ENCODE data around the gene RAP1GAP. TPM values are rescaled to one million over a fixed set of nuclear protein-coding genes. Genes with fewer than 3 reads are reported as not detected.

Gene RAP1GAP
- total and polyA plus RNA-seq, 2 experiments from 2014 or later = 0.41 to 0.97 TPM

DNA sequence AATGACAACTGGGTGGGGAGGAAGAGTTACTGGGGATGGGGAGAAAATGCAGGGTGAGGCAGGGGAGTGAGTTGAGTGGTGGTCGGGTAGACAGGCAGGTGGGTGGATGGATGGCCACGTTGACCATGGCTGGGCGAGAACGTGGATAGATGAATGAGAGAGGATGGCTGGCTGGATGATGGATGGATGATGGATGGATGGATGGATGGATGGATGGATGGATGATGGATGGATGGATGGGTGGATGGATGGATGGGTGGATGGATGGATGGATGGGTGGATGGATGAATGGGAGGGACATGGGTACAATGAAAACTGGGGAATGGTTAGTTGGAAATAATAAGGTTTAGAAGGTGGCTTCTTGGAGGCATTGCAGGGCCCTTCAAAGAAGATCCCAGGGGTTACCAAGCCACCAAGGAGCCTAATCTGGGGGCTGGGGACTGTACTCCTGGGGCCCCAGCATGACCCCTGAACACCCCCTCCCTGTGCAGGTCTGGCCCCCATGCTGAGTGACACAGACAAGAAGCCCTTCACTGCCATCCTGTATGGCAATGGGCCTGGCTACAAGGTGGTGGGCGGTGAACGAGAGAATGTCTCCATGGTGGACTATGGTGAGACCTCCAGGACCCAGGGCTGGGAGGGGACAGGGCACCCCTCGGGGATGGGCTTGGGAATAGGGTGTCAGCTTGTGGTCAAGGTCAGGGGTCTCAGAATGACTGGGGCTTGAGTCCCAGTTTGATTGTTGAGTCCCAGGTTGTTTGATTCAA, 92.9 kb downstream of the RAP1GAP start:
- TF ChIP-seq EZH2phosphoT487 (IDR thresholded peaks at IDR 0.05; ENCODE audit: insufficient read depth, low read depth) (no peak), EZH2 (IDR thresholded peaks at IDR 0.05; ENCODE audit: insufficient read depth, poor library complexity, severe bottlenecking) (no peak)

DNA sequence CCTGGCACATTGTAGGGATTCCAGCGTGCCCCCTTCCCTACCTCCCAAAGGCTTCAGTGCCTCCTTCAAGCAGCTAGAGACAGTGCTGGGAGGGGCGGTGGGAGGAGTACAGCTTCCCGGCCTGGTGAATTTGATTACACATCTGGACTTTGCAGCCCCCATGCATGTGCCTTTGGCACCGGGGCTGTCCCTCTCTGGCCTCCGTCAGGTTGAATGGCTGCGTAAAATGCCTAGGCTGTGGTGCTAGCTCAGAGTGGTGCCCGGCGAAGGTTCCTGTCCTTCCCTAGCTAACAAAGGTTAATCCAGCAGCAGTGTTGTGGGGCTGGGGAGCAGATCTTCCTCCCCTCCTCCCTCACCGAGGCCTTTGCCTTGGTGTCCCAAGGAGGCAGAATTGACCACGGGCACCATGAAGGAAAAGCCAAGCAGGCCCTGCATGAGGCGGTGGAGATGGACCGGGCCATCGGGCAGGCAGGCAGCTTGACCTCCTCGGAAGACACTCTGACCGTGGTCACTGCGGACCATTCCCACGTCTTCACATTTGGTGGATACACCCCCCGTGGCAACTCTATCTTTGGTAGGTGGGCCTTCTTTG, 93.7 kb downstream of the RAP1GAP start:
- H3K4me2 ChIP-seq (ENCODE audit: unreplicated experiment) = no peak overlapping the region
- no peaks in the 10 kb centered on the region for H3K27me3 ChIP-seq (replicated peaks; ENCODE audit: insufficient read depth)
- no peak overlapping the region for H3K9ac ChIP-seq
- no peak for TF ChIP-seq EZH2 (IDR thresholded peaks at IDR 0.05; ENCODE audit: insufficient read depth, poor library complexity, severe bottlenecking)
- TF ChIP-seq EZH2phosphoT487 (IDR thresholded peaks at IDR 0.05; ENCODE audit: insufficient read depth, low read depth) = no peak
- no peak overlapping the region for H3K4me3 ChIP-seq
- H3K27ac ChIP-seq = no peak overlapping the region
- no peaks in the 10 kb centered on the region for H3K9me3 ChIP-seq (ENCODE audit: low read depth)
- H3K79me2 ChIP-seq (ENCODE audit: insufficient read depth) = no peaks in the 10 kb centered on the region
- in situ Hi-C loops (cut with MboI) = no loop called here
- H3K36me3 ChIP-seq (ENCODE audit: low read depth) = no peaks in the 10 kb centered on the region
- H3F3A ChIP-seq (ENCODE audit: insufficient read depth) = no peaks in the 10 kb centered on the region
- H4K20me1 ChIP-seq (ENCODE audit: insufficient read depth) = no peaks in the 10 kb centered on the region
- no peak for DNase-seq
- no peaks in the 10 kb centered on the region for H3K9me2 ChIP-seq (ENCODE audit: insufficient read depth)
- WGBS, 2 experiments (ENCODE audit: low coverage in 1 of 2, low lambda C conversion rate in 2 of 2, missing lambda C conversion rate in 2 of 2) = 88 to 93% methylated on average over 18 of the region's 18 CpGs
- H3K4me1 ChIP-seq (ENCODE audit: insufficient read depth) = 0 out of 2 replicates have a peak, but pooled peaks cover 4% of the 10 kb centered on the region
- H2AFZ ChIP-seq = no peak overlapping the region

More for the DNA sequence above, 92.9 kb downstream of the RAP1GAP start:
- in situ Hi-C loops (cut with MboI) = no loop called here
- H3K4me3 ChIP-seq = no peak overlapping the region
- H3K4me2 ChIP-seq (ENCODE audit: unreplicated experiment) = no peak overlapping the region
- no peaks in the 10 kb centered on the region for H3F3A ChIP-seq (ENCODE audit: insufficient read depth)
- no peak for DNase-seq
- H3K9me2 ChIP-seq (ENCODE audit: insufficient read depth) = no peaks in the 10 kb centered on the region
- no peaks in the 10 kb centered on the region for H4K20me1 ChIP-seq (ENCODE audit: insufficient read depth)
- H3K4me1 ChIP-seq (ENCODE audit: insufficient read depth) = 0 out of 2 replicates have a peak, but pooled peaks cover 4% of the 10 kb centered on the region
- no peak overlapping the region for H3K27ac ChIP-seq
- H3K9ac ChIP-seq = no peak overlapping the region
- H3K27me3 ChIP-seq (replicated peaks; ENCODE audit: insufficient read depth) = no peaks in the 10 kb centered on the region
- 89 to 91% methylated on average over 6 to 7 of the region's 7 CpGs for WGBS, 2 experiments (ENCODE audit: low coverage in 1 of 2, low lambda C conversion rate in 2 of 2, missing lambda C conversion rate in 2 of 2)
- no peak overlapping the region for H2AFZ ChIP-seq
- H3K79me2 ChIP-seq (ENCODE audit: insufficient read depth) = no peaks in the 10 kb centered on the region
- H3K36me3 ChIP-seq (ENCODE audit: low read depth) = no peaks in the 10 kb centered on the region
- no peaks in the 10 kb centered on the region for H3K9me3 ChIP-seq (ENCODE audit: low read depth)

DNA sequence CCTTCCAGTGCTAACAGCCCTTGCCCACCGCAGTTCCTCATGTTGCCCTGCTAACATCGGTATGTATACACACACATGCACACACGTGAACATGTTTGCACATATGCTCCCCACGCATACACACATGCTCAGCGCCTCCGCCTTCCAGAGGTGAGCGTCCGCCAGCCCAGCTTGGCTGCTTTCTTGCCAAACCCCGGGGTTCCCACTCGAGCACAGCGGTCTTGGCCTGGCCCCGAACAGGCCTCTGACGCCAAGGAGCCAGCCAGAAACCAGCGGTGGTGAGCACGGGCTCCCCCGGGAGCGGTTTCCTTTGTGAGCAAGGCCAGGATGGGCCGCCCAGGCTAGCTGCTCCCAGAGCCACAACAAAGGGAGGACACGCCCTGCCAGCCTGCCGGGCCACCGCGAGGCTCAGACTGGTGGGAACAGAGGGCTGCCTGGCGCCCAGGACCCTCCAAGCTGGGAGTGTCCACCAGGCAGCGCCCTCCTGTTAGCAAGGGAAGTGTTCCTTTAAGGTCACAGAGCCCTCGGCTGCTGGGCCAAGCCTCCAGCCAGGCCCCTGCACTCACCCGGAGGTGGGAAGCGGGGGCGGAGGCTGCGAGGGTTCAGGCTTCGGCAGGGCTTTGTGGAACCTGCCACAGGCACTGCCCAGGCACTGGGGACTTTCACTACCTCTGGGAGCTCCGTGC, 94.5 kb downstream of the RAP1GAP start:
- in situ Hi-C loops (cut with MboI) = no loop called here
- Histone ChIP-seq H3K4me3 (no peak overlapping the region), H3K27ac (no peak overlapping the region), H3K27me3 (replicated peaks; ENCODE audit: insufficient read depth) (no peaks in the 10 kb centered on the region), H3K4me1 (ENCODE audit: insufficient read depth) (0 out of 2 replicates have a peak, but pooled peaks cover 4% of the 10 kb centered on the region), H3K9me2 (ENCODE audit: insufficient read depth) (no peaks in the 10 kb centered on the region), H4K20me1 (ENCODE audit: insufficient read depth) (no peaks in the 10 kb centered on the region), H2AFZ (peak overlapping the region; percentile 11), H3K9ac (peak overlapping the region; percentile 3; the same call in 1 of the 2 replicates), H3K4me2 (ENCODE audit: unreplicated experiment) (peak overlapping the region; percentile 22), H3F3A (ENCODE audit: insufficient read depth) (no peaks in the 10 kb centered on the region), H3K36me3 (ENCODE audit: low read depth) (no peaks in the 10 kb centered on the region), H3K79me2 (ENCODE audit: insufficient read depth) (no peaks in the 10 kb centered on the region), H3K9me3 (ENCODE audit: low read depth) (no peaks in the 10 kb centered on the region)
- WGBS, 2 experiments (ENCODE audit: low coverage in 1 of 2, low lambda C conversion rate in 2 of 2, missing lambda C conversion rate in 2 of 2) = 17 to 19% methylated on average over 30 to 31 of the region's 31 CpGs
- peak; percentile 82 for DNase-seq
- TF ChIP-seq EZH2phosphoT487 (IDR thresholded peaks at IDR 0.05; ENCODE audit: insufficient read depth, low read depth) (no peak), EZH2 (IDR thresholded peaks at IDR 0.05; ENCODE audit: insufficient read depth, poor library complexity, severe bottlenecking) (no peak)

DNA sequence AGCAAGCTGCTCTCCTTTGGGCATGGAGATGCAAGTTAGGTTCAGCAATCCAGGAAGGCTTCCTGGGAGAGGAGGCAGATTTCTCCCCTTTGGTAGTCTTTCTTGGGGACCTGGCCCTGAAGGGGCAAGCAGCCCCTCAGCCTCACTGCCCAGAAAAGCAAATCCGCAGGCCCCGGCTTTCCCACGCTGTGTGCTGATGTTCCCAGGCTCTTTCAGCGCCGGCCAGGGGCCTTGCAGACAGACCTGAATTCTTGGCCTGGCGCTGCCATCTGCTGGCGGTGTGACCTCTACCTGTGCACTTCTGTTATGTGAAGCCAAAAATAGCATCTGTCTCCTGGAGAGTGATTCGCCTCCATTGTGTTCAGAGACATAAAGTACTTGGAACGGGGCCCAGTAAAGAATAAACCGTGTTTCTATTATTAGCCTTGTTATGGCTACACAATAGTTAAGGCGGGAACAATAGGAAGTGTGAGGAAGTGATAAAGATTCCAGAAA, 95.1 kb downstream of the RAP1GAP start:
- no peak overlapping the region for H3K4me3 ChIP-seq
- H3K9me2 ChIP-seq (ENCODE audit: insufficient read depth) = no peaks in the 10 kb centered on the region
- in situ Hi-C loops (cut with MboI) = no loop called here
- no peak overlapping the region for H3K27ac ChIP-seq
- no peak overlapping the region for H3K4me2 ChIP-seq (ENCODE audit: unreplicated experiment)
- no peaks in the 10 kb centered on the region for H3K27me3 ChIP-seq (replicated peaks; ENCODE audit: insufficient read depth)
- peak; percentile 81 for DNase-seq
- H3K4me1 ChIP-seq (ENCODE audit: insufficient read depth) = 0 out of 2 replicates have a peak, but pooled peaks cover 4% of the 10 kb centered on the region
- H3K9ac ChIP-seq = peak overlapping the region; percentile 3; the same call in 1 of the 2 replicates
- H3K79me2 ChIP-seq (ENCODE audit: insufficient read depth) = no peaks in the 10 kb centered on the region
- 9 to 11% methylated on average over 11 of the region's 11 CpGs for WGBS, 2 experiments (ENCODE audit: low coverage in 1 of 2, low lambda C conversion rate in 2 of 2, missing lambda C conversion rate in 2 of 2)
- H3F3A ChIP-seq (ENCODE audit: insufficient read depth) = no peaks in the 10 kb centered on the region
- no peak overlapping the region for H2AFZ ChIP-seq
- H3K9me3 ChIP-seq (ENCODE audit: low read depth) = no peaks in the 10 kb centered on the region
- TF ChIP-seq EZH2 (IDR thresholded peaks at IDR 0.05; ENCODE audit: insufficient read depth, poor library complexity, severe bottlenecking) (no peak), EZH2phosphoT487 (IDR thresholded peaks at IDR 0.05; ENCODE audit: insufficient read depth, low read depth) (no peak)
- H4K20me1 ChIP-seq (ENCODE audit: insufficient read depth) = no peaks in the 10 kb centered on the region
- no peaks in the 10 kb centered on the region for H3K36me3 ChIP-seq (ENCODE audit: low read depth)
